Mucosa of descending colon (tissue), 3 donors: ENCODE data around the gene UTP14C. TPM values are rescaled to one million over a fixed set of nuclear protein-coding genes. Genes with fewer than 3 reads are reported as not detected.
A peak's percentile ranks its signal among the peaks of the same experiment; 100 is the strongest.
"Not testable (repeated sequence)": the region's sequence is repeated elsewhere in the genome, so short reads cannot be mapped to it uniquely, and the experiment has no call there.

Experiments used
- ATAC-seq: fragments of 200-7000 bp; cut with Tn5 transposase; one replicate; pipeline ENCODE4 v1.9.1; 2020; ENCODE audit warnings: mild to moderate bottlenecking, moderate library complexity
- DNase-seq, 3 donors: peaks; one replicate each; pipeline ENCODE4 v3.0.0-alpha.2; 2020
- H3K36me3 ChIP-seq: fragments of 200-600 bp; one replicate; pipeline ENCODE4 v1.8.0; 2021; ENCODE audit warnings: low read depth, mild to moderate bottlenecking
- H3K4me1 ChIP-seq: fragments of 200-600 bp; one replicate; pipeline ENCODE4 v1.8.0; 2021; ENCODE audit warnings: low read depth, mild to moderate bottlenecking
- H3K4me3 ChIP-seq: fragments of 200-600 bp; one replicate; pipeline ENCODE4 v1.8.0; 2021; ENCODE audit warnings: mild to moderate bottlenecking
- H3K9me3 ChIP-seq: fragments of 200-600 bp; one replicate; pipeline ENCODE4 v1.8.0; 2021; ENCODE audit warnings: mild to moderate bottlenecking
- intact Hi-C, 2 donors: fragments of 100-400 bp; cut with DNase I in 1 of 2; cut with micrococcal nuclease in 1 of 2; formaldehyde crosslinking; loops; one replicate each; pipeline versions ENCODE4 v1.11.0 to v1.11.1; 2022; cut with DNase I, micrococcal nuclease
- total RNA-seq, 3 donors: library from RNA; stranded (reverse); fragmentation: NEBNext Ultra II Directional in 2 of 3; extraction: Animal tissue kit (Norgen Biotek cat#: 25700) in 2 of 3; gene quantifications; one replicate each; pipeline versions ENCODE4 v1.2.1 to v1.2.4, GENCODE V29; 2021 to 2023
- TF ChIP-seq, protein P1 (sequence below): fragments of 200-600 bp; IDR thresholded peaks from one replicate; pipeline ENCODE4 v1.8.0; 2022; ENCODE audit warnings: antibody characterized with exemption, mild to moderate bottlenecking
- donor health status: DM: no; HTN: no; CAD: no; lungs with moderate emphysema.
- donor health status: DM: no; HTN: no; CAD: no.
- donor health status: DM: no; HTN: yes; CAD: no.

Gene UTP14C
- total RNA-seq, 3 donors from 2014 or later = 17.4 to 21.9 (median 20.5) TPM

DNA sequence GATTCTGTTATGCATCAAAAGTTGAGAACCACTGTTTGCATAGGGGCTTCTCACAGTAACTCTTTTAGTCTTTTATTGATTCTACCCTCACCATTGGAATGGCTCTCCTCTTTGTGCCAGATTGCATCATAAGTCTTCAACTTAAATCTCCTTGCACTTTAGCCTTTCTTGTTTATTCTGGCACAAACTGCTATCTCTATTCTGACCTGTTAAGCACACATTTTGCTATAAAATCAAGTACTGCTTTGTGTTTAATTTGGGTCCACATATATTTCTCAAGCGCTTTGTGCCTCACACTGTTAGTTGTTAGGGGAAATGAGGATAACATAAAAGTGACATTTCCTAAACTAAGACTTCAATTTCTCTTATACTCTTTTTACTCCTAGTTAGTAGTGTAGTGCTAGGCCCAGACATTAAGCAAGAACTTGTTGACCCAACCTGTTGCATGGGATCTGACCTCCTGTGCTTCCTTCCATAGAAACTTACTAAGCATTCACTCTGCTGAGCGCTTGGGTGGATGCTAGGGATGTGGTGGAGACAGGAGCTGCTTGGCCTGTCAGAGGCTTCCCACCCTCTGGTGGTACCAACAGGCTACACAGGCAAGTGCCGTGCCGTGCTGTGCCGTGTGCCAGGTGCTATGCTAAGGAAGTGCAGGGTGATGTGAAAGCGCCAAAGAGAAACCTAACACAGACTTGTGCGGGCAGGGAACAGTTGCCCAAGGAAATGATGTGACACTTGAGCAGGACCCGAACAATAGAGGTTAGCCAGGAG lies 1.2 kb downstream of the UTP14C start:
- no peaks in the 10 kb centered on the region for H3K36me3 ChIP-seq
- ATAC-seq (peak; percentile 43), DNase-seq (no peak)
- TF ChIP-seq, protein P1, sequence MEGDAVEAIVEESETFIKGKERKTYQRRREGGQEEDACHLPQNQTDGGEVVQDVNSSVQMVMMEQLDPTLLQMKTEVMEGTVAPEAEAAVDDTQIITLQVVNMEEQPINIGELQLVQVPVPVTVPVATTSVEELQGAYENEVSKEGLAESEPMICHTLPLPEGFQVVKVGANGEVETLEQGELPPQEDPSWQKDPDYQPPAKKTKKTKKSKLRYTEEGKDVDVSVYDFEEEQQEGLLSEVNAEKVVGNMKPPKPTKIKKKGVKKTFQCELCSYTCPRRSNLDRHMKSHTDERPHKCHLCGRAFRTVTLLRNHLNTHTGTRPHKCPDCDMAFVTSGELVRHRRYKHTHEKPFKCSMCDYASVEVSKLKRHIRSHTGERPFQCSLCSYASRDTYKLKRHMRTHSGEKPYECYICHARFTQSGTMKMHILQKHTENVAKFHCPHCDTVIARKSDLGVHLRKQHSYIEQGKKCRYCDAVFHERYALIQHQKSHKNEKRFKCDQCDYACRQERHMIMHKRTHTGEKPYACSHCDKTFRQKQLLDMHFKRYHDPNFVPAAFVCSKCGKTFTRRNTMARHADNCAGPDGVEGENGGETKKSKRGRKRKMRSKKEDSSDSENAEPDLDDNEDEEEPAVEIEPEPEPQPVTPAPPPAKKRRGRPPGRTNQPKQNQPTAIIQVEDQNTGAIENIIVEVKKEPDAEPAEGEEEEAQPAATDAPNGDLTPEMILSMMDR = no peak
- H3K4me3 ChIP-seq = no peak overlapping the region
- no peaks in the 10 kb centered on the region for H3K9me3 ChIP-seq
- intact Hi-C loops = no loop called here
- no peaks in the 10 kb centered on the region for H3K4me1 ChIP-seq

DNA sequence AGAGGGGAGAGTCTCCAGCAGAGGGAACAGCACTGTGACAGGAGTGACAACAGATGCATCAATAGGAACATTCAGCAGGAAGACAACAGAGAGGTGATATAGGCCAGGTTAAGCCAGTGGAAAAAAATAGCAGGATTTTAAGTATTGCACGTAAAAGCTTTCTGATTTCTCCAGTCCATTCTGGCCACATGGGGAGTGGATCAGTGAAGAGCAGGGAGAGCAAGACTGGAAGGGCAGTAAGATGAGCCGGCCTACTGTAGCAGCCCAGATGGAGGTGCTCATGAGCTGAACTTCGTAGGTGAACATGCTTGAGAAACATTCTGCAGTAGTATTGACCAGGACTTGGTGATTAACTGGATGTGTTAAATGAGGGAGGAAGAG lies 1.7 kb downstream of the UTP14C start:
- DNase-seq (no peak), ATAC-seq (no peak)
- TF ChIP-seq, protein P1 = no peak
- intact Hi-C loops = no loop called here
- no peaks in the 10 kb centered on the region for H3K36me3 ChIP-seq
- H3K9me3 ChIP-seq = no peaks in the 10 kb centered on the region
- no peaks in the 10 kb centered on the region for H3K4me1 ChIP-seq
- no peak overlapping the region for H3K4me3 ChIP-seq

DNA sequence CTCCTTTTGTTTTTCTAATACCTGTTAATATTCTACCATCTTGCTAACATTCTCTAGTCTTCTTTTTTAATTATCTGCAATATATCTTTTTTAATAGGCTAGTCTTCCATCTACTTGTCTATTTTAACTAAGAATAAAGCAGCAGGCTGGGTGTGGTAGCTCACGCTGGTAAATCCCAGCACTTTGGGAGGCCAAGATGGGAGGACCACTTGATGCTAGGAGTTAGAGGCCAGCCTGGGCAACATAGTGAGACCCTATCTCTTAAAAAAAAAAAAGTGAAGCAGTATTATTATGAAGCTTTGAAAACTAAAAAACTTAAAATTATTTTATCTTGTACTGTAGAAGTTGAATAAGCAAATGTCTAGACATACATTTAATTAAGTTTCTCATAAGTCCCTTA lies 3.3 kb downstream of the UTP14C start:
- H3K4me3 ChIP-seq = no peak overlapping the region
- no peaks in the 10 kb centered on the region for H3K36me3 ChIP-seq
- intact Hi-C loops = no loop called here
- ATAC-seq = no peak
- TF ChIP-seq, protein P1 = no peak
- no peaks in the 10 kb centered on the region for H3K9me3 ChIP-seq
- no peak for DNase-seq
- no peaks in the 10 kb centered on the region for H3K4me1 ChIP-seq

DNA sequence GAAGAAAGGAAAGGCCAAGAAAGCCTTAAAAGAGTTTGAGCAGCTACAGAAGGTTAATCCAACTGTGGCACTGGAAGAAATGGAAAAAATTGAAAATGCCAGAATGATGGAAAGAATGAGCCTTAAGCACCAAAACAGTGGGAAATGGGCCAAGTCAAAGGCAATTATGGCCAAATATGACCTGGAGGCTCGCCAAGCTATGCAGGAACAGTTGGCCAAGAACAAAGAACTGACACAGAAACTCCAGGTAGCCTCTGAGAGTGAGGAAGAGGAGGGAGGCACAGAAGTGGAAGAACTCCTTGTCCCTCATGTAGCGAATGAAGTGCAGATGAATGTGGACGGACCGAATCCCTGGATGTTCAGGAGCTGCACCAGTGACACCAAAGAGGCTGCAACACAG lies 5.1 kb downstream of the UTP14C start:
- H3K9me3 ChIP-seq = no peaks in the 10 kb centered on the region
- TF ChIP-seq, protein P1 = no peak
- no peak overlapping the region for H3K4me3 ChIP-seq
- ATAC-seq (peak; percentile 26), DNase-seq (peak in 1 of 3 donors; percentile 54)
- intact Hi-C loops = no loop called here
- H3K4me1 ChIP-seq = no peaks in the 10 kb centered on the region
- H3K36me3 ChIP-seq = no peaks in the 10 kb centered on the region

DNA sequence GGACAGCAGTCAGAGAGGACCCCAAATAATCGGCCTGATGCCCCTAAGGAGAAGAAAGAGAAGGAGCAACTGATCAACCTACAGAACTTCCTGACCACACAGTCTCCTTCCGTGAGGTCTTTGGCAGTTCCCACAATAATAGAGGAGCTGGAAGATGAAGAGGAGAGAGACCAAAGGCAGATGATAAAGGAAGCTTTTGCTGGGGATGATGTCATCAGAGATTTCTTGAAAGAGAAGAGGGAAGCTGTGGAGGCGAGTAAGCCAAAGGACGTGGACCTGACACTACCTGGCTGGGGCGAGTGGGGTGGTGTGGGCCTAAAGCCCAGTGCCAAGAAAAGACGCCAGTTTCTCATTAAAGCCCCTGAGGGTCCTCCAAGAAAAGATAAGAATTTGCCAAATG lies 5.9 kb downstream of the UTP14C start:
- intact Hi-C loops, H3K9me3 ChIP-seq, H3K4me3 ChIP-seq, DNase-seq, H3K36me3 ChIP-seq, H3K4me1 ChIP-seq, ATAC-seq: not testable (repeated sequence)

DNA sequence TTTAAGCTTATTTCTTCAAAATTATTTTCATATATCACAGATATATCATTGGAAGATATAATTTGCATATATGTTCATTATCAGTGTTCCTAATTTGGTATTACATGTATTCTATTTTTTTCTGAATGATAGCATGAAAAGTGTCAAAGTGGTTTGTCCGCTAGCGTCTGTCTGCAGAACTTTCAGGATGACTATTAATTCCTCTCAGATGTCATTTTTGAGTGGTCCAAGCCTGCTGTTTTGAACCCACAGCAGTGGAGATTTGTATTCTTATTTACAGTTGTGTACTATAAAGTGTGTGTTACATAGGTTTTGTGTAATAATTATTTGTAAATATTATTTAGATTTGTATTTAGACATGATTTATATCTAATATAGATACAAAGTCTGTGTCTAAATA lies 8.5 kb downstream of the UTP14C start:
- intact Hi-C loops = no loop called here
- no peak overlapping the region for H3K4me3 ChIP-seq
- ATAC-seq (no peak), DNase-seq (no peak)
- H3K9me3 ChIP-seq = no peaks in the 10 kb centered on the region
- no peaks in the 10 kb centered on the region for H3K4me1 ChIP-seq
- H3K36me3 ChIP-seq = no peaks in the 10 kb centered on the region
- TF ChIP-seq, protein P1 = no peak
